Measurements from ENCODE around the gene PRSS56.

DNA sequence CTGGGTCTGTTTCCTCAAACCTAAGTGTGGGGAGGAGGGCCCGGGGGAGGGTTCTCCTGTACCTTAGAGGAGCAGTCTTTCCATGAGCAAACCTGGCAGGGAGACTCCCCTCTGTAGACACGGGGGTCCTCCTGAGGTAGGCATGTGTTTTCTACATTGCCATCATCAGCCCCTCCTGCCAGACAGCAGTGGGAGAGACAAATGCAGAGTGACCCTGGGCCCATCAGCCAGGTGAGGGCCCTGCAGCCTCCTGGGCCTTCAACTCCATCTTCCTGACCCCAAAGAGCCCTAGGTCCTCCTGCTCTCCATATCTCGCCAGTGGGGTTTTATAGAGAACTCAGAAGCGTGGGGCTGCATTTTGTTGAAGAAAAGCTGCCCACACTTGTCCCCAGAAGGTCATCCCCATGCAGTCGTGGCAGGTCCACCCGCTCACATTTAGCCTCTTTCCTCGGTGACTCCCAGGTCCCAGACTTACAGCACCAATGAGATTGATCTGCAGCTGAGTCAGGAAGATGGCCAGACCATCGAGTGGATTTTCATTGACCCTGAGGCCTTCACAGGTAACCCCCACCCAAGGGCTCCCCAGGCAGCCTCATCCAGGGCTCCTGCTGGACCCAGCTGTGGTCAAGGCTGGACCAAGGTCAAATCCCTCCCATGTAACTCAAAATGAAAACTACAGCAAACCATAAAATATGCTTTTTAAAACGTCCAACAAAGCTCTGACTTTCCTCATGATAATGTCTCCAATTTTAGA is 21.9 kb downstream of the PRSS56 start:
- TF ChIP-seq HMGA1 (CRISPR knock-in tag; conservative IDR thresholded peaks at IDR 0.05) (no peak), ZNF432 (CRISPR knock-in tag; IDR thresholded peaks at IDR 0.05; ENCODE audit: borderline replicate concordance) (no peak), MEIS2 (CRISPR knock-in tag; IDR thresholded peaks at IDR 0.05) (no peak), YY1 (IDR thresholded peaks at IDR 0.05; ENCODE audit: insufficient read depth, insufficient replicate concordance, low read depth, low read length) (no peak), CEBPZ (IDR thresholded peaks at IDR 0.05; ENCODE audit: low read length) (no peak), ZNF274 (CRISPR knock-in tag; IDR thresholded peaks at IDR 0.05) (no peak), ZNF562 (CRISPR knock-in tag; IDR thresholded peaks at IDR 0.05; ENCODE audit: borderline replicate concordance) (no peak)

All from HepG2 (cell line).